ENCODE data around the gene MTREX.
"Not testable (repeated sequence)": the region's sequence is repeated elsewhere in the genome, so short reads cannot be mapped to it uniquely, and the experiment has no call there.

The MTREX gene

GRCh38 chr5:55307383-55308253 is at the start of gene MTREX, which contains the start of gene DHX29:
Gene MTREX, plus strand, starts transcription at chr5:55307989. Its CDS starts 25 bp downstream, at chr5:55308014.
Gene DHX29, minus strand, starts transcription at chr5:55307694. Its CDS starts 121 bp downstream, at chr5:55307573.
- peak; percentile 95 for DNase-seq (ENCODE audit: low spot score)

DNA sequence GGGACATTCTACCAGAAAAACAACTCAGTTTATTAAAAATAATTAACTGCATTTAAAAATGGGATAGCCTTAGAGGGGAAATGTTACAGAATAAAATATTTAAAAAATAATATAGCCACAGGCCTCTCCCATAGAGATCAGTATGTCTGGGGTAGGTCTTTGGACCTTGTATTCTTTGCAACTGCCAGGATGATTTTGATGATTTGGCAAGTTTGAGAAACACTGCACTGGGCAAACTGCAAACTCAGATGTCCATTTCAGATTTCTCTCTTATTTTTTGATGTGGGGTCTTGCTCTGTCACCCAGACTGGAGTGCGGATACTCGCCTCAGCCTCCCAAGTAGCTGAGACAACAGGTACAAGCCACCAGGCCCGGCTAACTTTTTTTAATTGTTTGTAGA is 49.5 kb upstream of the MTREX start:
- no peak for DNase-seq (ENCODE audit: low spot score)

GRCh38 chr5:55276771-55277170 is 31.0 kb upstream of the MTREX start:
- peak; percentile 18 for DNase-seq (ENCODE audit: low spot score)

- peak; percentile 25 for DNase-seq (ENCODE audit: low spot score)
Measured at GRCh38 chr5:55278778-55279177, 29.0 kb upstream of the MTREX start.

DNA sequence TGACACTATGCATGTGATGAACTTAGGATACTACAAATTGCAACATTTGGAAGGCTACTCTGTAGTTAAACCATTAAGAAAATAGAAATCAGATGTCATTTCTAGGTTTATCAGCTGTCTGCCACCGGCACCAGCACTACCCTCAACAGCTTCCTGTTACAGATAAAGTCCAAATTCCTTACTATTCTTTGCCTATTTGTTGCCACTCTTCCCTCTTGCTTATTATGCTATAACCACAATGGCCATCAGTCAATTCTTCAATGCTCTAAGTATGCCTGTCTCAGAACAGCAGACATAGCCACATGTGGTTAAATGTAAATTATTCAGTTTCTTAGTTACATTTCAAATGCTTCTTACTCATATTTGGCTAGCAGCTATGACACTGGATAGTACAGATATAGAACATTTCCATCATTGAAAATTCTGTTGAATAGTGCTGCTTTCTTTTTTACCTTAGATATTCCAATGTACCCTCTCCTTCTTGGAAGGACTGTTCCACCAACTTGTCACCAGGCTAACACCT is 21.3 kb upstream of the MTREX start:
- no peak for DNase-seq (ENCODE audit: low spot score)

GRCh38 chr5:55289808-55290207 is 18.0 kb upstream of the MTREX start:
- DNase-seq (ENCODE audit: low spot score): no peak

- DNase-seq (ENCODE audit: low spot score): no peak
Measured at GRCh38 chr5:55290991-55291390, 16.8 kb upstream of the MTREX start.

- no peak for DNase-seq (ENCODE audit: low spot score)
Measured at GRCh38 chr5:55294935-55295334, 12.9 kb upstream of the MTREX start.

- no peak for DNase-seq (ENCODE audit: low spot score)
Measured at GRCh38 chr5:55300890-55301289, 6.9 kb upstream of the MTREX start.

DNA sequence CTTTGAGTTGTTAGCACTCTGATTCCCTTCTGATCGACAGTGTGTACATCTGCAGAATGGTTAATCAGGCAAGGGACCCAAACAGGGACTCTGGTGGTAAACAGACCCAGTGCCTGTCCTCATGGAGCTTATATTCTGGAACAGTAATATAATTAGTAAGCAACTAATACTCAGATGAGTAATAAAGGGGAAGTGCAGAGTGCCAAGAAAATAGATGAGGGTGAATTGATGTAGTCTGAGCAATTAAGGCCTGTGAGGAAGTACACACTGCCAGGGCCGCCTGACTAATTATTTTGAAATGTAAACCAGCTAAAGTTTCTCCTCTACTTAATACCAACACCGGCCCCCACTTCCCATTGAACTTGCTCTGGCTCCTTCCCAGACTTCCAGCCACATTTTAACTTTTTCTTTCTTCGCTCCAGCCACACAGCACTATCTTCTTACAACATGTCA is 4.5 kb upstream of the MTREX start:
- DNase-seq (ENCODE audit: low spot score): peak; percentile 86

- no peak for DNase-seq (ENCODE audit: low spot score)
Measured at GRCh38 chr5:55304584-55304983, 3.2 kb upstream of the MTREX start.

- no peak for DNase-seq (ENCODE audit: low spot score)
Measured at GRCh38 chr5:55305345-55305744, 2.4 kb upstream of the MTREX start.

DNA sequence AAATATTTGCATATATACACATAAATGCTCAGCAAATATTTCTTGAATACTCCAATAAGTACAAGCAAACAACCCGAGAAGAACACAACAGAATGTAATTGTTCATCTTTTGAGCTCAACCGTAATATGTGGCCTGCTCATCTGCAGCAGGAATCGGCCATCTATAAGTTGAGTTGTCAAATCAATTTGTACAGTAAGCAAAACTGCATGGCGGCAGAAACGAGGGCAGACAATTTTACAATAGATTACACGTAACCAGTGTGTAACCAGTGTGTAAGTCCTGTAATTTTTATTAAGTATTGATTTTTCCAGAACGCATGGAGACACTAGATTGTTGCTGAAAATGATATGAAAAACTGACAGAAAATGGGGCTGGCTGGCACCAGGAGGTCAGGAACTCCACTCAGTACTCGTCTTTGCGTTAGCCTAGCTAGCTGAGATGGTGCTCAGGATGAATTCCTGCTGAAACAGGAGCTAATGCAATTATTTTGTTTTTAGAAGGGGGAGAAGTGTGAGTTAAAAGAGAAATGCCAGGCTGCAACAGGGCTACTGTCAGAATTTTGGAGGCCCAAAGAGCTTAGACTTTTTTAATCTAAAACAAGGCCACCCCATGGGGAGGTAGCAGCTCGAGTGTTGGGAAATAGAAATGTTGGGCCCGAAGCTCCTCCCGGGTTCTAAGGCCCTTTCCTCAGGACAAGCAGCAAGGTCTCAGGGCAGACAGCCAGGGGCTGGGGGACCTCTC is 977 bp upstream of the MTREX start:
- DNase-seq (ENCODE audit: low spot score): peak; percentile 16

GRCh38 chr5:55308254-55308836 is 556 bp downstream of the MTREX start:
- DNase-seq (ENCODE audit: low spot score): peak; percentile 17

DNA sequence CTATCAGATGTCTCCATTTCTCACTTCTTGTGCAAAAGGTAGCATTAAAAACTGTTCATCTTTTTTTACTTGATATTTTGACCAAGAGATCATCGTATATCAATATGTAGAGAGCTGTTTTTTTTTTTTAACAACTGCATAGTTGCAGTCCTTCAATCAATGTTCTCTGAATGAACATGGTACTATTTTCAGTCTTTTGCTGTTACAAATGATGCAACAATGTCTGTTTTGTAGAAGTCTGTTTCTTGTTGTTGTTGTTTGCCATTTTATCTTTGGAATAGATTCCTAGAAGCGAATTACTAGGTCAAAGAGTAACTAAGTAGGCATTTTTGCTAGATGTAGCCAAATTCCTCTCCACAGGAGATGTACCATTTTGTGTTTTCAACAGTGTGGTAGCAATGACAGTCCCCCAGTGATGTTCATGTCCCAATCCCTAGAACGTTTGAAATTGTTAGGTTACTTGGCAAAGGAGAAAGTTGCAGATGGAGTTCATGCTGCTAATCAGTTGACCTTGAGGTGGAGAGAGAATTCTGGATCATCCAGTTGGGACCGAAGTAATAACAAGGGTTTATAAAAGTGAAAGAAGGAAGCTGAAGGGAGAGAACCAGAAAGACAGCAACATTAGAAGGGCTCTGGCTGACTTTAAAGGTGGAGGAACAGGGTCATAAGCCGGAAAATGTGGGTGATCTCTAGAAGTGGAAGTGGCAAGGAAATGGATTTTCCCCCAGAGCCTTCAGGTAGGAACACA is 6.3 kb downstream of the MTREX start:
- no peak for DNase-seq (ENCODE audit: low spot score)

DNA sequence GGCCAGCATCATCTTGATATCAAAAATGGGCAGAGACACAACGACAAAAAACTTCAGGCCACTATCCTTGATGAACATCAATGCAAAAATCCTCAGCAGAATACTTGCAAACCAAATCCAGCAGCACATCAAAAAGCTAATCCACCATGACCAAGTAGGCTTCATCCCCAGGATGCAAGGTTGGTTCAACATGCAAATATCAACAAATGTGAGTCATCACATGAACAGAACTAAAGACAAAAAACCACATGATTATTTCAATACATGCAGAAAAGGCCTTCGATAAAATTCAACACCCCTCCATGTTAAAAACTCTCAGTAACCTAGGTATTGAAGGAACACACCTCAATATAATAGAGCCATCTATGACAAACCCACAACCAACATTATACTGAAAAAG is 8.5 kb downstream of the MTREX start:
- DNase-seq (ENCODE audit: low spot score): no peak

GRCh38 chr5:55316837-55317236 is 9.0 kb downstream of the MTREX start:
- DNase-seq (ENCODE audit: low spot score): no peak

GRCh38 chr5:55318237-55318636 is 10.4 kb downstream of the MTREX start:
- DNase-seq (ENCODE audit: low spot score): not testable (repeated sequence)

DNA sequence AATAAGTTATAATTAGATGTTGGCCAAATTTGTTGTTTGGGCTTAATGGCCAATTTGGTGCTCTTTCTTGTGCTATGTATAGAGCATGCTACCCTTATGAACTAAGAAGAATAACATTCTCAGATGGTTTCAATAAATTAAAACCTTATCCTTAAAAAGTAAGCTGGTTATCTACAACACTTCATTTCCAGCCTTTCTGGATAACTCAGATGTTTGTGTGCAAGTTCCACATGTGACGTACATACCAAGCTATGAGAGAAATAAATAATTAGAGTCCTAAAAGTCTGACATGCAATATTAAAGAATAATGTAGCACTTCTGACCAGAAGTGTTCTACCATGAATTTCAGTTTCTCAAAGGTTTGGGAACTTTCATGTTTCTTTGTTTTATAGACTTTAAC is 11.7 kb downstream of the MTREX start:
- DNase-seq (ENCODE audit: low spot score): no peak

DNA sequence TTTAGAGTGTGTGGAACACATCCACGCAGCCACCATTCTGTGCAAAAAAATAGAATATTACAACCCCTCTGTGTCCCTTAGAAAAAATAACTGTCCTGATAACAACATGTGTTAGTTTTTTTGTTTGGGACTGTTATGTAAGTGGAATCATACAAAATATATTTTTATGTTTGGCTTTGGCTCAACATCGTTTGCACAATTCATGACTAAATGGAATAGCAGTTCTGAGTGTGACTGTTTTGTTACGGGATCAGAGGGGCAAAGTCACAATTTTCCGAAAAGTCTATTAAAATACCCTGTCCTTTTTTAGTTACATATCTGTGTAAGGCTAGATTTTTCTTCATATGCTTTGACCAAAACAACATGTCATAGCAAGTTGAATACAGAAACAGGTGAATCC is 12.8 kb downstream of the MTREX start:
- DNase-seq (ENCODE audit: low spot score): peak; percentile 23

GRCh38 chr5:55324006-55324405 is 16.2 kb downstream of the MTREX start:
- DNase-seq (ENCODE audit: low spot score): no peak

Data from AG20443 (cell line).